Chondrocyte (in vitro differentiated cells): Measurements from ENCODE around the gene HRC. TPM values are rescaled to one million over a fixed set of nuclear protein-coding genes. Genes with fewer than 3 reads are reported as not detected.

Experiments used
- DNase-seq: peaks from one replicate; pipeline ENCODE4 v3.0.0; 2021; ENCODE audit warnings: mixed read lengths, low spot score
- H3K27ac Mint-ChIP-seq: one replicate; pipeline ENCODE4 v1.8.0; 2021; ENCODE audit warnings: mild to moderate bottlenecking, moderate library complexity, mixed read lengths; ENCODE audit not compliant: unreplicated experiment
- H3K27me3 Mint-ChIP-seq: 2 replicates; pipeline ENCODE4 v1.8.0; 2021; ENCODE audit warnings: low read depth, mixed read lengths
- H3K36me3 Mint-ChIP-seq: 2 replicates; pipeline ENCODE4 v1.8.0; 2021; ENCODE audit warnings: low read depth, mixed read lengths
- H3K4me1 Mint-ChIP-seq: 2 replicates; pipeline ENCODE4 v1.8.0; 2021; ENCODE audit warnings: low read depth, mild to moderate bottlenecking, mixed read lengths
- H3K4me3 Mint-ChIP-seq: one replicate; pipeline ENCODE4 v1.8.0; 2021; ENCODE audit warnings: mild to moderate bottlenecking, moderate library complexity, mixed read lengths; ENCODE audit not compliant: unreplicated experiment
- H3K9me3 Mint-ChIP-seq: 2 replicates; pipeline ENCODE4 v1.8.0; 2021; ENCODE audit warnings: low read depth, mixed read lengths
- total RNA-seq: library from RNA; stranded (reverse); gene quantifications from 3 replicates; pipeline ENCODE4 v1.2.1, GENCODE V29; 2021
- TF ChIP-seq, protein P1 (sequence below): fragments of 200-600 bp; sonication (generic); IDR thresholded peaks from 2 replicates; pipeline ENCODE4 v1.5.0; 2021; ENCODE audit warnings: antibody characterized with exemption, mild to moderate bottlenecking, moderate library complexity

Gene HRC
- total RNA-seq, 1 donor from 2014 or later: not detected

DNA sequence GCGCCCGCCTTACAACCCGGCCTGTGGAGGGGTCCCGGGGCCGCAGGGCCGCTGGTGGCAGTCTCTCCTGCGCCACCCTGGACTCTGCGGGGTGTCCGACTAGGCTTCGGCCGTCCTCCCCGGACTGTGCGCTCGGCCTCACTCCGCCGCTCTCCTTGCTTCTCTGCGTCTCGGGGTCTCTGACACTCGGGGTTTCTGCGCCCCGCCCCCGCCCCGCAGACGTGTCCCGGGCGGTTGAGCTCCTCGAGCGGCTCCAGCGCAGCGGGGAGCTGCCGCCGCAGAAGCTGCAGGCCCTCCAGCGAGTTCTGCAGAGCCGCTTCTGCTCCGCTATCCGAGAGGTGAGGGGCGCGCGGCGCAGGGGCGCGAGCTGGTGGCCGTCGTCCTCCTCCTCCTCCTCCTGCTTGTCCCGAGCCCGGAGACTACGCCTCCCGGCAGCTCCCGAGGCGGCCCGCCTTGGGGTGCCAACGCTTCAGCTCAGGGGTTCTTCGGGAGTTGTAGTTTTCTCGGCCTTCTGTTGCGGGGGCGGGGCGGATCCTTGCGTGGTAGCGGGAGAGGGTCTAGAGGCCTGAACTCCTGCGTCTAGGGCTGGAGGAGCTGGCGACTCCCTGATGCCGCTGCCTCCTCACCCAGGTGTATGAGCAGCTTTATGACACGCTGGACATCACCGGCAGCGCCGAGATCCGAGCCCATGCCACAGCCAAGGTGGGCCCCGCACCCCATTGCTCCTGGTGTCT, 40.4 kb downstream of the HRC start:
- H3K27ac Mint-ChIP-seq: peak overlapping the region; percentile 12
- DNase-seq: no peak
- H3K27me3 Mint-ChIP-seq: no peaks in the 10 kb centered on the region
- peaks cover 43% of the 10 kb centered on the region for H3K4me1 Mint-ChIP-seq
- TF ChIP-seq, protein P1, sequence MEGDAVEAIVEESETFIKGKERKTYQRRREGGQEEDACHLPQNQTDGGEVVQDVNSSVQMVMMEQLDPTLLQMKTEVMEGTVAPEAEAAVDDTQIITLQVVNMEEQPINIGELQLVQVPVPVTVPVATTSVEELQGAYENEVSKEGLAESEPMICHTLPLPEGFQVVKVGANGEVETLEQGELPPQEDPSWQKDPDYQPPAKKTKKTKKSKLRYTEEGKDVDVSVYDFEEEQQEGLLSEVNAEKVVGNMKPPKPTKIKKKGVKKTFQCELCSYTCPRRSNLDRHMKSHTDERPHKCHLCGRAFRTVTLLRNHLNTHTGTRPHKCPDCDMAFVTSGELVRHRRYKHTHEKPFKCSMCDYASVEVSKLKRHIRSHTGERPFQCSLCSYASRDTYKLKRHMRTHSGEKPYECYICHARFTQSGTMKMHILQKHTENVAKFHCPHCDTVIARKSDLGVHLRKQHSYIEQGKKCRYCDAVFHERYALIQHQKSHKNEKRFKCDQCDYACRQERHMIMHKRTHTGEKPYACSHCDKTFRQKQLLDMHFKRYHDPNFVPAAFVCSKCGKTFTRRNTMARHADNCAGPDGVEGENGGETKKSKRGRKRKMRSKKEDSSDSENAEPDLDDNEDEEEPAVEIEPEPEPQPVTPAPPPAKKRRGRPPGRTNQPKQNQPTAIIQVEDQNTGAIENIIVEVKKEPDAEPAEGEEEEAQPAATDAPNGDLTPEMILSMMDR: no peak
- H3K4me3 Mint-ChIP-seq: peak overlapping the region; percentile 73
- no peaks in the 10 kb centered on the region for H3K36me3 Mint-ChIP-seq
- no peaks in the 10 kb centered on the region for H3K9me3 Mint-ChIP-seq

DNA sequence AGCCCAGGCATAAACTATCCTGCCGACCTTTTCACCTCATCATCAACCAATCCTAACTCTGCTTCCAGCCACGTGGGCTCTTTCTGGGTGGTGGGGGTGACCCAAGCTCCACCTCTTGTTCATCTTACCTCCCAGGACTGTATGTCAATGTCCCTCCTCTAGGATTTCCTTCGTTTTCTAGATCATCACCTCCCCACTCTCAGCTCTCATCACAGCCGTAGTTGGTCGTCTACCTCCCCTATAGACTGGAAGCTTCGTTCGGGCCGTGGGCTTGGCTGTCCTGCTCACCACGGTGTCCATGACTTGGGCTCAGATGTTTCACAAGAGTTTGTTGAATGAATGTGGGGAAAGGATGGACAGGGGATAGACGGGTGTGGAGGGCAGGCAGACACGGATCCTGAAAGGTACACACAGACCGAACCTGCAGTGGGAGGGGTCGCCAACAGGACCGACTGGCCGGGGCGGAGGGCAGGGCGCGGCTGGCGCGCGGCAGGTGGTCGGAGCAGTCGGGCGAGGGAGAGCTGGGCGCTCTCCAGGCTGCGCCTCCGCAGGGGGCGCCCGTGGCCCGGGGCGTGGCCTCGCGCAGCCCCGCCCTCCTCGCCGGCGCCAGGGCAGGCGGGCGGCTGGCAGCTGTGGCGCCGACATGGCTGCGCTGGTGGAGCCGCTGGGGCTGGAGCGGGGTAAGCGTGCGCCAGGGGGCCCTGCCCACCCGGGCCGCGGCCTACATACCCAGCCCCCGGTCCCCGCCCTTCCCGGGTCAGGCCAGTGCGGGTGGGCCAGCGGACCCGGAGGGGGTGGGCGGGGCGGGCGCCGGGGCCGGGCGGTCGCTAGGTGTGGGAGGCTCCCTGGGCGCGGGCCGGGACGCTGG, 41.2 kb downstream of the HRC start, which contains the start of gene LIN7B:
LIN7B (plus strand) TSS at position 609 of the 868 bp plus-strand sequence; CDS start at position 644, 35 bp downstream.
- Mint-ChIP-seq H3K36me3 (peaks cover under 1% of the 10 kb centered on the region), H3K9me3 (no peaks in the 10 kb centered on the region), H3K4me3 (peak within 1 kb of the TSS; percentile 78), H3K27ac (peak within 1 kb of the TSS; percentile 82), H3K27me3 (no peaks in the 10 kb centered on the region), H3K4me1 (peaks cover 50% of the 10 kb centered on the region)
- no peak for DNase-seq
- TF ChIP-seq, protein P1: peak; percentile 76

DNA sequence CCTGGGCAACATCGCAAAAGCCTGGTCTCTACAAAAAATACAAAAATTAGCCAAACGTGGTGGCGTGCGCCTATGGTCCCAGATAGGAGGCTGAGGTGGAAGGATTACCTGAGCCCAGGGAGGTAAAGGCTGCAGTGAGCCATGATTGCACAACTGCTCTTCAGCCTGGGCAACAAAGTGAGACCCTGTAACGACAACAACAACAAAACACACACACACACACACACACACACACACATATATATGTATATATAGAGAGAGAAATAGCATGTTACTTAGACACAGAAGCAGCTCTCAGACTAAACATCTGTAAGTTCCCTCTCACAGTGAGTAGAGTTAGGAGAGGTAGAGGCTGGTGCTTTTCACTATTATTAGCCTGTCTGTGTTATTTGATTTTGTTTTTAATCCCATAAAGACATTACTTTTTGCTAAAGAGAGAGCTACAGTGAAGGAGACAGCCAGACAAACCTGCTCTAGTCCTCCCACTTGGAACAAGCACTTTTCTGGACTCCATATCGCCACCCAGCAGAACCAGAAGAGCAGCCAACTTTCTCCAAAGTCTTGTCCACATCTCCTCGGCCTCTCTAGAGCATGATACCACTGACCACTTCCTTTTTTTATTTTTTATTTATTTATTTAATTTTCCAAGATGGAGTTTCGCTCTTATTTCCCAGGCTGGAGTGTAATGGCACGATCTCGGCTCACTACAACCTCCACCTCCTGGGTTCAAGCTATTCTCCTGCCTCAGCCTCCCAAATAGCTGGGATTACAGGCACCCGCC, 43.8 kb downstream of the HRC start:
- TF ChIP-seq, protein P1: no peak
- Mint-ChIP-seq H3K4me3 (no peak overlapping the region), H3K9me3 (no peaks in the 10 kb centered on the region), H3K36me3 (peaks cover 18% of the 10 kb centered on the region), H3K27ac (peak overlapping the region; percentile 27), H3K4me1 (peaks cover 42% of the 10 kb centered on the region), H3K27me3 (no peaks in the 10 kb centered on the region)
- DNase-seq: no peak

DNA sequence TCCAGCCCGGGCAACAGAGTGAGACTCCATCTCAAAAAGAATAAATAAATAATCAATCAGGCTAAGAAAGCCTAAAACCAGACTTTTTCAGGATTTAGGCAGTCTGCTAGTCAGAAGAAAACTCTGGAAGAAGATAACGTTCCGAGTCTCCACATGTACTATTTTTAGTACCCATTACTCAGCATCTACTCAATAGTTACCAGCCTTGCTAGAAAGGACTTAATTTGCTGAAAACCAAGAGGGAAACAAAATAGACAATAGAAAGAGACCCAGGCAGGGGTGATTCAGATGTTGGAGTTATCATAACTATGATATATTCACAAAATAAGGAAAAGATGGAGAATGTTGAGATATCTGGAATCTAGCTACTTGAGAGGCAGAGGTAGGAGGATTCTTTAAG, 44.6 kb downstream of the HRC start:
- no peaks in the 10 kb centered on the region for H3K9me3 Mint-ChIP-seq
- TF ChIP-seq, protein P1: no peak
- peaks cover 20% of the 10 kb centered on the region for H3K36me3 Mint-ChIP-seq
- peaks cover 40% of the 10 kb centered on the region for H3K4me1 Mint-ChIP-seq
- no peak overlapping the region for H3K4me3 Mint-ChIP-seq
- peak overlapping the region; percentile 79 for H3K27ac Mint-ChIP-seq
- no peaks in the 10 kb centered on the region for H3K27me3 Mint-ChIP-seq
- no peak for DNase-seq
